HG02571 (cell line): ENCODE data around the gene NEURL1B.

Experiments used
- ATAC-seq: cut with Tn5 transposase; IDR thresholded peaks from one replicate; pipeline ENCODE4 v1.9.1; 2021; ENCODE audit warnings: mild to moderate bottlenecking, moderate library complexity; ENCODE audit not compliant: unreplicated experiment

The NEURL1B gene

GRCh38 chr5:172607213-172607793 lies 33.8 kb upstream of the NEURL1B start:
- no peak for ATAC-seq

- no peak for ATAC-seq
Measured at GRCh38 chr5:172608773-172609172, 32.3 kb upstream of the NEURL1B start.

- ATAC-seq: no peak
Measured at GRCh38 chr5:172610643-172611042, 30.4 kb upstream of the NEURL1B start.

GRCh38 chr5:172611913-172612312 lies 29.1 kb upstream of the NEURL1B start:
- no peak for ATAC-seq

- ATAC-seq: no peak
Measured at GRCh38 chr5:172612771-172613170, 28.3 kb upstream of the NEURL1B start.

- ATAC-seq: no peak
Measured at GRCh38 chr5:172616136-172616535, 24.9 kb upstream of the NEURL1B start.

GRCh38 chr5:172616730-172617129 lies 24.3 kb upstream of the NEURL1B start:
- no peak for ATAC-seq

GRCh38 chr5:172617817-172618216 lies 23.2 kb upstream of the NEURL1B start:
- ATAC-seq: no peak

GRCh38 chr5:172618574-172619365 lies 22.3 kb upstream of the NEURL1B start:
- ATAC-seq: no peak

- no peak for ATAC-seq
Measured at GRCh38 chr5:172620506-172620905, 20.6 kb upstream of the NEURL1B start.

- ATAC-seq: no peak
Measured at GRCh38 chr5:172622091-172623046, 18.7 kb upstream of the NEURL1B start.

- no peak for ATAC-seq
Measured at GRCh38 chr5:172623313-172623980, 17.6 kb upstream of the NEURL1B start.

GRCh38 chr5:172624083-172624995 lies 16.7 kb upstream of the NEURL1B start:
- ATAC-seq: no peak

GRCh38 chr5:172624996-172625964 lies 15.8 kb upstream of the NEURL1B start:
- no peak for ATAC-seq

GRCh38 chr5:172626031-172626581 lies 15.0 kb upstream of the NEURL1B start:
- ATAC-seq: no peak

- no peak for ATAC-seq
Measured at GRCh38 chr5:172630082-172630481, 11.0 kb upstream of the NEURL1B start.

- no peak for ATAC-seq
Measured at GRCh38 chr5:172630482-172630881, 10.6 kb upstream of the NEURL1B start.

- ATAC-seq: no peak
Measured at GRCh38 chr5:172630986-172631385, 10.1 kb upstream of the NEURL1B start.
